Large intestine (tissue), 3 donors: ENCODE data around the gene ATP1A1. TPM values are rescaled to one million over a fixed set of nuclear protein-coding genes. Genes with fewer than 3 reads are reported as not detected.

ENCODE experiments used
- DNase-seq, 2 donors: peaks; one replicate each; pipeline versions ENCODE4 v3.0.0 to v3.0.0-alpha.2; 2013
- H3K27ac ChIP-seq: one replicate; pipeline ENCODE4 v1.5.1; 2013; ENCODE audit warnings: low read length
- H3K27me3 ChIP-seq: 2 replicates; pipeline ENCODE4 v1.6.1; 2013; ENCODE audit warnings: low read length; ENCODE audit not compliant: control insufficient read depth, insufficient read depth
- H3K36me3 ChIP-seq: 2 replicates; pipeline ENCODE4 v1.6.1; 2013; ENCODE audit warnings: low read length; ENCODE audit not compliant: control insufficient read depth, insufficient read depth
- H3K4me1 ChIP-seq: one replicate; pipeline ENCODE4 v1.6.1; 2013; ENCODE audit warnings: low read length; ENCODE audit not compliant: control insufficient read depth, insufficient read depth
- H3K4me3 ChIP-seq: one replicate; pipeline ENCODE4 v1.5.1; 2013; ENCODE audit warnings: low read length
- H3K9me3 ChIP-seq: one replicate; pipeline ENCODE4 v1.6.1; 2013; ENCODE audit warnings: mild to moderate bottlenecking, low read depth, low read length, moderate library complexity; ENCODE audit not compliant: control insufficient read depth
- WGBS: methylation state at CpG from one replicate; pipeline ENCODE4 v1.1.5; 2013; ENCODE audit warnings: low lambda C conversion rate; ENCODE audit not compliant: insufficient coverage; 5-methylcytosine and 5-hydroxymethylcytosine counted together
- polyA plus RNA-seq: library from polyadenylated mRNA; unstranded; fragments of 120-200 nt; gene quantifications from one replicate; pipeline ENCODE4 v1.2.1, GENCODE V29; 2013

Gene ATP1A1
- polyA plus RNA-seq, 1 donor: 823 TPM

DNA sequence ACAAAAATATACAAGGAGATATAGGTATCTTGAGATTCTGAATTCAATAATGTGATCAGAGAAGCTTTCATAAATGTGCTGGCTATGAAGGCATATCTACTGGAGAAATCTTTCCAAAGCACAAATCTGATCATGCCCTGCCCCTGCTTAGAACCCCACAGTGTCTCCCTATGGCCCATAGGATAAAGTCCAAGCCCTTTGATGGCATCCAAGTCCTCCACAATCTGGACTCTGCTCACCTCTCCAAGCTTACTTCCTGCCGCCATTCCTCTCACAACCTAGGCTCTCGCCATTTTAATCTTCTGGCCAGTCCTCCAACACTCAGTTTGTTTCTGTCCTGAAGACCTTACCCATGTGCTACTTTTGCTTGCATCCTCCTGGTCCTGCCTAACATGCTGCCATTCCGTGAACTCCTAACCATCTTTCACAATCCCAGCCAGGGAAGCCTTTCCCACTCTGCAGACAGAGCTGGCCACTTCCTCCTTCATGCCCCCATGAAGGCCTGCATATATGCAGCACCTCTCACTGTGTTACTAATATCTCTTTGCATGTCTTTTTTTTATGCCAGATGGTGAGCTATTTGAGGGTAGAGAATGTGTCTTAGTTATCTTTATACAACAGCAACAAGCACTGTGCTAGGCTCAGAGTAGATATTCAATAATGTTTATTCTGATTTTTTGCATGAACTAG is 5.6 kb upstream of the ATP1A1 start:
- no peaks in the 10 kb centered on the region for H3K9me3 ChIP-seq

DNA sequence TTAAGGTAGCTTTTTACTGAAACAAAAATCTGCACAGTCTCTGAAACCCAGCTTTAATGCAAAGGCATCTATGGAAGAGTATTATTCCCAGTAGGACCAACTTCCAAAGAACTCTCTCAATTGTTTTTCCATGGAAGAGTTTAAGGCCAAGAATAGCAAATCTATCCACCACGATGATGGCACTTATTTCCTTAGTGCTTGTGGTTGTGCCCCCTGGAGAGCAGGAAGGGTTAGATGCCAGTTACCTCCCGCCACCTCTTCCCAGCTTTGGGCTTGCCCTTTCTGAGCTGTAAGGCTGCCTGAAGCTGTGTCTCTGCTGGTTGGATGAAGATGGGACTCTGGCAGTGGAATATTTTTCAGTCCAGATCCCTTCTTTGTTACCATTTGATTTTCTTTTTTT is 4.8 kb upstream of the ATP1A1 start:
- Histone ChIP-seq H3K27me3 (no peaks in the 10 kb centered on the region), H3K4me1 (no peaks in the 10 kb centered on the region), H3K27ac (no peak overlapping the region), H3K9me3 (no peaks in the 10 kb centered on the region), H3K4me3 (no peak overlapping the region), H3K36me3 (no peaks in the 10 kb centered on the region)
- no CpG with 5 or more reads among the region's 2 CpGs for WGBS
- no peak for DNase-seq

More for the DNA sequence above, 5.6 kb upstream of the ATP1A1 start:
- H3K4me1 ChIP-seq: peaks cover under 1% of the 10 kb centered on the region
- no peak for DNase-seq
- H3K36me3 ChIP-seq: no peaks in the 10 kb centered on the region
- no peak overlapping the region for H3K27ac ChIP-seq
- no peak overlapping the region for H3K4me3 ChIP-seq
- no peaks in the 10 kb centered on the region for H3K27me3 ChIP-seq
- 83% methylated on average over 1 of the region's 3 CpGs for WGBS

DNA sequence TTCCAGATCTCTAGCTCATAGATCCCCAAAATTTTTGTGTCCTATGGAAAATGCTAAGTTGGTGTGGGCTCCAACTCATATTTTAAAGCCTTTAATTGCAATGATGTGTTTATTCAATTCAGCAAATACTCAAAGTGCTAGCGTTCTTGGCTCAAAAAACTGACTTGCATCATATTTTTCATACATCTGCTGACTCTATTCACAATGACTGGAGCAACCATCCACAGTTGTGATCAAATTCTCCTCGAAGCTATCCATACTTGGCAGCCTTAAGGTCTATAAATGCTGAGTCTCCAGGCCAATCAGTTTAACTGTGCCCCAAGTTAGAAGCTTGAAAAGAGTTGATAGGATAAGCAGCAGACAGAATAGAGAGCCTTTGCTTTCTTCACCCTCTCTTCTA is 2.9 kb upstream of the ATP1A1 start:
- H3K36me3 ChIP-seq: no peaks in the 10 kb centered on the region
- WGBS: no CpG with 5 or more reads among the region's 2 CpGs
- DNase-seq: no peak
- H3K4me3 ChIP-seq: no peak overlapping the region
- peaks cover 3% of the 10 kb centered on the region for H3K4me1 ChIP-seq
- no peak overlapping the region for H3K27ac ChIP-seq
- no peaks in the 10 kb centered on the region for H3K9me3 ChIP-seq
- no peaks in the 10 kb centered on the region for H3K27me3 ChIP-seq

DNA sequence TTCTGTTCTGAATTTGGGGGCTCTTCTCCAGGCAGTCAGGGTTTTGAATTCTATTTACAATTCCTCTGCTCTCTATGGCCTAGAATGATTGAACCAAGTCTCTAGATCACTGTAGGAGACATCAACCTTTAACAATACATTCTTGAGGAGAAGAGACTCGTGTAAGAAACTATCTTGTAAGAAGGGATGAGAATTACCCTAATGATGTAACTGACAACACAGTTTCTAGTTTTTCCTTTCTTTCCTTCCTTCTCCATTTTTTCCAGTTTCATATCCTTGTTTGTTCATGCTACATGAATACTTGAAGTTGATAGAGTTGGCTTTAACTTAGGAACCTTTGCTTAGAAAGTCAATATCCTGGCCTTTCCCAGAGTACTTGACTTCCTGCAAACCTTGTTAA is 1.3 kb upstream of the ATP1A1 start:
- Histone ChIP-seq H3K4me3 (no peak overlapping the region), H3K36me3 (no peaks in the 10 kb centered on the region), H3K9me3 (no peaks in the 10 kb centered on the region), H3K27ac (peak overlapping the region; percentile 97), H3K4me1 (peaks cover 11% of the 10 kb centered on the region), H3K27me3 (no peaks in the 10 kb centered on the region)
- WGBS: no CpG with 5 or more reads among the region's 1 CpG
- DNase-seq: no peak

DNA sequence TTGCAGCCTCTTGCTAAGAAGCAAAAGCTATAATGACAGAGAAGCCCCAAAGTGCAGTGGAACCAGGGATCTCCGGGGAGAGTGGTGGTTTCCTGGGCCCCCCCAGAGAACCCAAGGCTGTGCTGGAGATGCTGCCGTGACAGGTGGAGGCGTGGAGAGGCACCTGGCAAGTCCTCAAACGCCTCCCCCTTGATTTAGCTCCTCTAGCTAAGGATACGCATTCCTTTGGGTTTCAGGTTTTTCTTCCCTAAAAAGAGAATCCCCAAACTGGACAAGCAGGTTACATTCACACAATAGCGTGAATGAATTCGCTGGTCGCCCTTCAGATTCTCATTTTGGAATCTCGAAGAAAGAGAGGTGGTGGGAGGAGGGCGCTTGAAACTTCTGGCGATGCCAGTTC is 853 bp upstream of the ATP1A1 start:
- Histone ChIP-seq H3K27ac (peak overlapping the region; percentile 97), H3K4me3 (peak overlapping the region; percentile 82), H3K27me3 (no peaks in the 10 kb centered on the region), H3K4me1 (peaks cover 14% of the 10 kb centered on the region), H3K36me3 (no peaks in the 10 kb centered on the region), H3K9me3 (no peaks in the 10 kb centered on the region)
- peak in 1 of 2 donors; percentile 50 for DNase-seq
- WGBS: no CpG with 5 or more reads among the region's 11 CpGs

DNA sequence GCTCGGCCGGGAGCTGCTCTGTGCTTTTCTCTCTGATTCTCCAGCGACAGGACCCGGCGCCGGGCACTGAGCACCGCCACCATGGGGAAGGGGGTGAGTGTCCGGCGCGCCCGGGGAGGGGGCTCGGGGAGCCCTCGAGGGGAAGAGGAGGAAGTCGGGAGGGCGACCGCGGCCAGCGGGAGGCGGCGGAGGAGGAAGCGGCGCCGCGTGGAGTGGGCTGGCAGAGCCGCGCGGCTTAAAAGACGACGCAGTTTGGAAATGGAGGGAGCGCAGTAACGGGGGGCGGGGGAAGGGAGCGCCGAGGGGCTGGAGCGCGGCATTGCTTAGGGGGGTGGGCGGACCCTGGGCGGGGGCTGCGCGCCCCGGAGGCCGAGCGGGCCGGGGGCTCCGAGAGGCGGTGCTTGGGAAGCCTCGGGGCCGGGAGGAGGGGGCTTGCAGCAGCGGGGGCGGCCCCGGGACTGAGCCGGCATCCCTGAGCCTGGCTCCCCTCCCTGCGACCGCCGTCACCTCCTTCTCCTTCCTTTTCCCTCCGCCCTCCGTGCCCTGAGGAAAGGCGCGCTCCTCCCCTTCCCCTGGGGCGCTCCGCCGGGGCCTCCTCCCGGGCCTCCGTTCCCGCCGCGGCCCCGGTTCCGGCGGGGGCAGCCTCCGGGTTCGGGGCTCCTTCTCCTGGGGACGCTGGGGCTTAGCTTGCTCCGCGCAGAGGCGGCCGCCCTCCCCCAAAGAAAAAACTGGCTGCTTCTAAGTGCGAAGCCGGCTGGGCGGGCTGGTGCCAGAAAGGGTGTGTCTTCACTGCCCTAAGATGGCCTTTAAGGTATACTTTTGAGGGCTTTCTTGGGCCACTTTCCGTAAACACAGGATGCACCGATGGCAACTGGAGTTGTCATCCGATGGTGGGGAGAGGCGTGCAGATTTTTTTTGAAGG is 648 bp downstream of the ATP1A1 start:
- DNase-seq: peak in 1 of 2 donors; percentile 75
- Histone ChIP-seq H3K36me3 (no peaks in the 10 kb centered on the region), H3K9me3 (no peaks in the 10 kb centered on the region), H3K4me3 (peak overlapping the region; percentile 82), H3K27me3 (no peaks in the 10 kb centered on the region), H3K27ac (peak overlapping the region; percentile 87), H3K4me1 (peaks cover 29% of the 10 kb centered on the region)
- no CpG with 5 or more reads among the region's 84 CpGs for WGBS

DNA sequence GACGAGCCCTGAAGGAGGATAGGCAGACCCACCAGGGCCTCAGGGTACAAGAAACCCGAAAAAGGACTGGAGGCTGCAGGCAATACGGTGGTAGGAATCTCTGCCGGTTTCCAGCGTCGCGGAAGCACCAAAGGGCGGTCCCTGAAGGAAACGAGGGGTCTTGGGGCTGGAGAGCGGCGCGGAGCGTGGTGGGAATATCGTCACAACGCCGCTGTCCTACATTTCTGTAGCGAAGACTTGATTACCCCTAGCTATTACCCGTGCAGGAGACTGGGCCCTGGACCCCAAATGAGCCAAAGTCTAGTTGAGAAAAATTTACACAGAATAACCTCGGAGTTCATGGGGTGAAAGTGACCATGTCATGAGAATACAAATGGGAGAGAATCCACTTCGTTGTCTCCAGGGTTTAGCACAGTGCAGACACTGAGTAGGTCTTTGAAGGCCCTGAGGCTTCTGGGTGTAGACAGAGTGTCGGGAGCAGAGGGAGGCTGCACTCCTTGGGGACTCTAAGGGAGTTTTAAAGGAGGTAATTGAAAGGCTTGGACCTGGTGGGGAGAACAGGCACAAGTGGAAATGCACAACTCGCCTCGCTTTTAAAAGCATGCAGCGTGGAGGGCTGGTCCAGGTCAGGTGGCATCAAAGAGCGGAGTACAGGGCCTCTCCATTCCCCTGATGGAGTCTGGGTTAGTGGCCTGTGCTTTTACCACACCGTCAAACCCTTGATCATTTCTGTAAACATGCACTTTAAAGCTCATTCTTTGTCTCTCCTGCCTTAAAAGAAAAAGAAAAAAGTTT is 1.5 kb downstream of the ATP1A1 start:
- H3K27ac ChIP-seq: peak overlapping the region; percentile 87
- WGBS: no CpG with 5 or more reads among the region's 26 CpGs
- H3K4me1 ChIP-seq: peaks cover 36% of the 10 kb centered on the region
- DNase-seq: peak in 1 of 2 donors; percentile 67
- no peaks in the 10 kb centered on the region for H3K27me3 ChIP-seq
- peaks cover 3% of the 10 kb centered on the region for H3K36me3 ChIP-seq
- H3K9me3 ChIP-seq: no peaks in the 10 kb centered on the region
- peak overlapping the region; percentile 82 for H3K4me3 ChIP-seq

DNA sequence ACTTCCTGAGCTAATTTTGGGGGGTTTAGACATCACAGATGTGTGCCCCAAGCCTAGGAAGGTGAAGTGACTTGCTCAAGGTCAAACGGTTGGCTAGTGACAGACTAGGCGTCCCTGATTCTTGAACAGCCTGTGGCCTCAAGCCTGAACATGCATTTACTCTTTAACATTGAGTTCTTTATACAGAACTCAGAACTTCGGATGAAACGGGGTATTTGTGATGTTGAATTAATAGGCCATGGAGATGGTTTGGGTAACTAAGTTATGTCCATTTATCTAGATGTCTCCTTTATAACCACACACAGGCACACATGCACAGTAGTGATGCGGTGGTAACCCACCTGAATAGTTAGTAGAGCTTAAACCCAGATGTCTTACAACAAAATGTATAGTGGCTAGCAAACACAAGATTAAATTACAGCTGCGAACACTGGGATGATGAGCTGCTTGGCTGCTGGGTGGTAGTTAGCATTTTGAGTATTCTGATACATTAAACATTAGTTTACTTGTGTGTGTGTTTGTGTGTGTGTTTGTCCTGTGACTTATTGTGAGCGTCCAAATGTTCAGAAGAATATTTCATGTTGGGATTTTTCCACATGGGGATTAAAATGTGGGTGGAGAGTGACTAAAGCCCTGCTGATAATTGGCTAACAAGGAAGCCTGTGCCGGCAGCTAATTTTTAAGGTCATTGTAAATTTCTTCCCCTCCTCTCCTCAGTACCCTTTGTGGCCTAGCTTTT is 2.3 kb downstream of the ATP1A1 start:
- Histone ChIP-seq H3K27me3 (no peaks in the 10 kb centered on the region), H3K9me3 (no peaks in the 10 kb centered on the region), H3K36me3 (peaks cover 3% of the 10 kb centered on the region), H3K4me3 (peak overlapping the region; percentile 82), H3K4me1 (peaks cover 43% of the 10 kb centered on the region), H3K27ac (peak overlapping the region; percentile 87)
- DNase-seq: peak in 1 of 2 donors; percentile 42
- WGBS: no CpG with 5 or more reads among the region's 8 CpGs

DNA sequence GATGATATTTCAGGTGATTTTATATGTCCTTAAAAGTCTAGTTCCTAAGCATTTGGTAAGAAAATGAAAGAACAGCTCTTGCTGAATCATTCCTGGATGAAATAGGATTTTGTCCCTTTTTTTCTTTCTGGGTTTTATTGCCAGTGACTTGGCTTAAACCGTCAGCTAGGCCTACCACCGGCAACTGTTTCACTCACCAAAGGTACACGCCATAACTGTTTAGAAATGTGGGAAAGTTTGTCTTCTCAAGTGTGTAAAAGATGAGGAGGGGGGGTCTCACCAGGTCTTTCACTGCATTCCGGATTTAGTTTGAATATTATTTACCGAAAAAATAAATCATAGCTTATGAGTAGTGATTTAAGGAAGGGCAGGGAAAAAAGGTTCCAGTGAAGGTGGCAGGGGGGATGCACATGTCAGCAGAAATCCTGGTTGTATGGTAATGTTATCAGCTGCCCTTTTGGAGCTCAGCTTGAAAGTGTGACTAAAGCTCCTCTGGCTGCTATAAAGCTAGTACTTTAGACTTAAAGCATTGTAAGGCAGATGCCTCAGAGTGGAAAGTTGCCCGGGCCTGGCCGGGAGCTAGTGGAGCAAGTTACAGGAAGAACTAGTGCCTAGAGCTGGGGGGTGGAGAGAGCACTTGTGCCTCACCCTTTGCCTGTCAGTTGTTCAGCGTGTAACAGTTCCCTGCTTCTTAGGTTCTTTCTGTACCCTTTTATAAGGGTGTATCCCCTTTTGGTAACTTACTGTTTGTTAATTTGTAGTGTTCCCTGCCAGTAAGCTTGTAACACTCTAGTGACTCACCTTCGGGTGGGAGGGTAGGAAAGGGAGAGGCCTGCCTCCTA is 3.1 kb downstream of the ATP1A1 start:
- WGBS: no CpG with 5 or more reads among the region's 9 CpGs
- H3K4me1 ChIP-seq: peaks cover 51% of the 10 kb centered on the region
- peak overlapping the region; percentile 82 for H3K4me3 ChIP-seq
- no peaks in the 10 kb centered on the region for H3K27me3 ChIP-seq
- H3K36me3 ChIP-seq: peaks cover 3% of the 10 kb centered on the region
- H3K9me3 ChIP-seq: no peaks in the 10 kb centered on the region
- H3K27ac ChIP-seq: peak overlapping the region; percentile 87
- peak; percentile 92 to 97 for DNase-seq
